Dermis microvascular lymphatic vessel endothelial cell (primary cell): Measurements from ENCODE around the gene CMTM2. TPM values are rescaled to one million over a fixed set of nuclear protein-coding genes. Genes with fewer than 3 reads are reported as not detected.
"Not testable (repeated sequence)": the region's sequence is repeated elsewhere in the genome, so short reads cannot be mapped to it uniquely, and the experiment has no call there.

Experiments used
- DNase-seq, 2 donors: peaks; one replicate each; pipeline versions ENCODE4 v3.0.0 to v3.0.0-alpha.2; 2010; ENCODE audit warnings: low read depth in 2 of 2
- total RNA-seq: library from RNA; depleted of rRNA; stranded (reverse); fragments of >200 nt; gene quantifications from 2 replicates; pipeline ENCODE4 v1.2.1, GENCODE V29; 2014

The CMTM2 gene
- total RNA-seq, 1 donor from 2014 or later, result not detected

GRCh38 chr16:66581246-66581952, 2.1 kb downstream of the CMTM2 start:
- DNase-seq, result peak in 1 of 2 donors; percentile 10

- no peak for DNase-seq
Observed at GRCh38 chr16:66585481-66586239, 6.4 kb downstream of the CMTM2 start.

- no peak for DNase-seq
Observed at GRCh38 chr16:66587881-66588600, 8.8 kb downstream of the CMTM2 start.

- peak in 1 of 2 donors; percentile 55 for DNase-seq
Observed at GRCh38 chr16:66588981-66589713, 9.9 kb downstream of the CMTM2 start.

GRCh38 chr16:66590322-66590721, 11.1 kb downstream of the CMTM2 start:
- DNase-seq, result no peak

- DNase-seq, result no peak
Observed at GRCh38 chr16:66591018-66591417, 11.8 kb downstream of the CMTM2 start.

- no peak for DNase-seq
Observed at GRCh38 chr16:66592241-66592640, 13.0 kb downstream of the CMTM2 start.

GRCh38 chr16:66592814-66593213, 13.6 kb downstream of the CMTM2 start:
- DNase-seq, result no peak

- no peak for DNase-seq
Observed at GRCh38 chr16:66594739-66595138, 15.5 kb downstream of the CMTM2 start.

- DNase-seq, result not testable (repeated sequence)
Observed at GRCh38 chr16:66596559-66596958, 17.3 kb downstream of the CMTM2 start.

- no peak for DNase-seq
Observed at GRCh38 chr16:66596986-66597848, 18.0 kb downstream of the CMTM2 start.

GRCh38 chr16:66598111-66598510, 18.8 kb downstream of the CMTM2 start:
- no peak for DNase-seq

- no peak for DNase-seq
Observed at GRCh38 chr16:66599726-66600125, 20.5 kb downstream of the CMTM2 start.

- no peak for DNase-seq
Observed at GRCh38 chr16:66600477-66600876, 21.2 kb downstream of the CMTM2 start.

- DNase-seq, result no peak
Observed at GRCh38 chr16:66601471-66601870, 22.2 kb downstream of the CMTM2 start.

- DNase-seq, result peak in 1 of 2 donors; percentile 46
Observed at GRCh38 chr16:66603537-66604375, 24.5 kb downstream of the CMTM2 start.

- peak in 1 of 2 donors; percentile 64 for DNase-seq
Observed at GRCh38 chr16:66604376-66605176, 25.3 kb downstream of the CMTM2 start, which contains the start of gene CMTM3. TSS of gene CMTM3 (plus strand) at chr16:66604704. CDS start at chr16:66604806, 102 bp downstream.

- DNase-seq, result peak in 1 of 2 donors; percentile 58
Observed at GRCh38 chr16:66605177-66605978, 26.1 kb downstream of the CMTM2 start.
